ENCODE data around the gene SPTLC2.
"Not testable (repeated sequence)": the region's sequence is repeated elsewhere in the genome, so short reads cannot be mapped to it uniquely, and the experiment has no call there.

SPTLC2 gene

DNA sequence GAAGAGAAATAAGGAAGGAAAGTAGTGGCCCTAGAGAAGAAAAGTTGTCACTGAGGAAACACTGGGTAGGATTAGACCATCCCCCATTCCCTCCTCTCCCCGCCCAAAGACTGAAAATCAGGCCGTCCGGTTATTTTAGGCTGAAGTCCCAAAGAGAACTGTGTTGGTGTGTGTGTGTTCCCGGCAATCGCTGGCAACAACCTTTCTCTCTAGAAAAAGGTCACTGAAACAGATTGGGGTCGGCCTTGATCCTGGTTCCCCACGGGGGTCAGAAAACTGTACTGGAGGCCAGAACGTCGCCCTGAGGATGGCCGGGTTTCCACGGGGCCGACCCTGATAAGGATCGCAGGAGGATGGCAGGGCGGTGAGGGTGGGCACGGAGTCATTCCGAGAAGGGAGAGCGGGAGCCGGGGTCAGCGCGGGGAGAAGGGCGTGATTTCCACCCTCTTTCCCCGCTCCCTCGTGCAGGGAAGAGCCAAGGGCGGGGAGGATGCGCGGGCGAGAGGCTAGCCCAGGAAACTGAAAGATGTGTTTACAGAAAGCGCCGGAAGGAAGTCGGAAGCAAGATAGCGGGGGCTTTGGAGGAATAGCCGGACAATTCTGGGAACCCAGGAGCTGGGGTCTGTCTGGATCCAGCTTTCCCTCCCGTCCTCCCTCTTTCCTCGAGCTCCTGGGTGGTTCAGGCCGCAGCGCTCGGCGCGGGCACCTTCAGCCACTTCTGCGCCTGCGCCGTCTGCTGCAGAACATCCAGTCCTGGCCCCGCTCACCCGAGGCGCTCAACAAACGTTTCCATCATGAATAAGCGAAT, 25.3 kb upstream of the SPTLC2 start:
- TF ChIP-seq POLR2A (IDR thresholded peaks at IDR 0.05; ENCODE audit: low read depth, low read length): no peak
- FAIRE-seq (no peak), DNase-seq (ENCODE audit: insufficient read length, low spot score) (no peak)

DNA sequence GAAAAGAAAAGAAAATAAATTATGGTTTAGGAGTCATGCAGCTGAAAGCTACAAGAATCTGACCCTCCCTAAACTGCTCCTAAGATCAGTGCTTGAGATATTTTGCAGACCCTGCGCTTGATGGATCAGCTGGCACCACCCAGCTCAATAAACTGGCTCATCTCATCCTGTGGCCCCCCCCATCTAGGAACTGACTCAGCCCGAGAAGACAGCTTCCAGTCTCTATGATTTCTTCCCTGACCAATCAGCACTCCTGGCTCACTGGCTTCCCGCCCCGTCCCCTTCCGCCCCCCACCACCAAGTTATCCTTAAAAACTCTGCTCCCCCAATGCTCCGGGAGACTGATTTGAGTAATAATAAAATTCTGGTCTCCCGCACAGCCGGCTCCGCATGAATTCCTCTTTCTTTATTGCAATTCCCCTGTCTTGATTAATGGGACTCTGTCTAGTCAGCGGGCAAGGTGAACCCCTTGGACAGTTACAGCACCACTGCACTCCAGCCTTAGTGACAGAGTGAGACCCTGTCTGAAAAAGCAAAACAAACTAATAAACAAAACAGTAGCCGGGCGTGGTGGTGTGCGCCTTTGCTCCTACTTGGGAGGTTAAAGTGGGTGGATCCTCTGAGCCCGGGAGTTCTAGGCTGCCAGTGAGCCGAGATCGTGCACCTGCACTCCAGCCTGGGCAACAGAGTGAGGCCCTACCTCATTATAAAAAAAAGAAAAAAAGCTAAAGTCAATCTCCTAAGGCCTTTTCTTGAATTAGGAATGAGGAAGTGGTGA, 24.5 kb upstream of the SPTLC2 start:
- DNase-seq (ENCODE audit: insufficient read length, low spot score): no peak
- no peak for TF ChIP-seq POLR2A (IDR thresholded peaks at IDR 0.05; ENCODE audit: low read depth, low read length)
- FAIRE-seq: no peak

DNA sequence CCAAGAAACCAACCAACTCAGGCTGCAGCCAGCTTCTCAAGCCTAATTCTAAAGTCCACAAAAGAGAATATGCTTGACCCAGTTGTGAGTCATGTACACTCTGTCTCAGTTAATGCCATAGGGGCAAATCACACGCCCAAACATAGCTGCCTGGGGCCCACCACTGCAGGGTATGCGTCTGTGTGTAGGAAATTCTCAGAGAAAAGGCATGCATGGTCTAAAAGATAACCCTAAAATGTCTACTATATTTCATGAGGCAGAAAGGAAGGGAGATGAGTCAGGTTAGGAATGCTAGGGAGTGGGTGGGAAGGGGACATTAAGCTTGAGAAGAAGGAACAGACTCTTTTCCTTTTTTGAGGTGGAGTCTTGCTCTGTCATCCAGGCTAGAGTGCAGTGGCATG, 22.3 kb upstream of the SPTLC2 start:
- FAIRE-seq (no peak), DNase-seq (ENCODE audit: insufficient read length, low spot score) (no peak)

DNA sequence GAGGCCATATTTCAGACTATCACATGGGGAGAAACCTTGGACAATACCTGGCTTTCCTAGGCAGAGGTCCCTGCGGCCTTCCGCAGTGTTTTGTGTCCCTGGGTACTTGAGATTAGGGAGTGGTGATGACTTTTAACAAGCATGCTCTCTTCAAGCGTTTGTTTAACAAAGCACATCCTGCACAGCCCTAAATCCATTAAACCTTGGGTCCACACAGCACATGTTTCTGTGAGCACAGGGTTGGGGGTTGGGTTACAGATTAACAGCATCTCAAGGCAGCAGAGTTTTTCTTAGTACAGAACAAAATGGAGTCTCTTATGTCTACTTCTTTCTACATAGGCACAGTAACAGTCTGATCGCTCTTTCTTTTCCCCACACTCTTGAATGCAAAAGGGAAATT, 19.4 kb upstream of the SPTLC2 start:
- DNase-seq (ENCODE audit: insufficient read length, low spot score); FAIRE-seq: not testable (repeated sequence)

More for the DNA sequence above, 22.3 kb upstream of the SPTLC2 start:
- TF ChIP-seq POLR2A (IDR thresholded peaks at IDR 0.05; ENCODE audit: low read depth, low read length): no peak

DNA sequence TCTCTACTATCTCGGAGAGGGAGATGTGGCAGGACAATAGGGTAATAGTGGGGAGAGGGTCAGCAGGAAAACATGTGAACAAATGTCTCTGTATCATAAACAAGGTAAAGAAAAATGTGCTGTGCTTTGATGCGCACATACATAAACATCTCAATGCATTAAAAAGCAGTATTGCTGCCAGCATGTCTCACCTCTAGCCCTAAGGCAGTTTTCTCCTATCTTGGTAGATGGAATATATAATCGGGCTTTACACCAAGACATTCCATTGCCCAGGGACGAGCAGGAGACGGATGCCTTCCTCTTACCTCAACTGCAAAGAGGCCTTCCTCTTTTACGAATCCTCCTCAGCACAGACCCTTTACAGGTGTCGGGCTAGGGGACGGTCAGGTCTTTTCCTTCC, 19.0 kb upstream of the SPTLC2 start:
- DNase-seq (ENCODE audit: insufficient read length, low spot score); FAIRE-seq: not testable (repeated sequence)

DNA sequence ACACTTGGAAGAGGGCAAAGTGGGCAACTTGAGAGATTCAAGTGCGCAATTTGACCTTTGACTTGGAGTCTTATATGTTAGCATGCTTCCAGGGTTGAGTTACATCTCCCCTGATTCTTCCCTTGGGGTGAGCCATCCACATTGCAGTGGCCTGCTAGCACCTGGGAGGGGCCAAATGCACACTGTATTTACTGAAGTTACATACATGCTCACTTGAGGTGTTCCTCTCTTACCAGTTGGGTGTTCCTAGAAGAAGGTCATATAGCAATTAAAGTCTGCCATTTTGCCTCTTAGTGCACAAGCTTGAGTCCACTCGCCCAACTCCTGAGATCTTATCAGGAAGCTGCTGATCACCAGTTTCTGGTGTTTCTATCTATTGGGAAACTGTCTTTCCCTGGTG, 13.7 kb upstream of the SPTLC2 start:
- no peak for TF ChIP-seq POLR2A (IDR thresholded peaks at IDR 0.05; ENCODE audit: low read depth, low read length)
- DNase-seq (ENCODE audit: insufficient read length, low spot score): no peak
- FAIRE-seq: no peak

DNA sequence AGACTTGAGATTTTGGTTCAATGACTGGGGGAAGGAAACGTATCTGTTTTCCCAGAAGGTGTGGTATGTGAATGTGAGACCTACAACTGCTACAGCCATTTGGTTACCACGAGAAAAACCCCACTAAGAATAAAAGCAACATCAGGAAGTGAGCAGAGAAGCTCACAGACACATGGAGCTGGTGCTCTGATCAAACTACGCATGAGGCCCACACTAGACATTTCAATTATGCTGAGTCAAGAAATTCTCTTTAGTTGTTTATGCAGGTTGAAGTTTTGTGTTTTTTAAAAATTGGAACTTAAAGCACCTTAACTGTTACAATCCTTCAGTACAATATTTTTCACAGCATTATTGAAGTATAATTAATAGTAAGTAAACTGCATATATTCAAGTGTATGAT, 8.9 kb upstream of the SPTLC2 start:
- TF ChIP-seq POLR2A (IDR thresholded peaks at IDR 0.05; ENCODE audit: low read depth, low read length): no peak
- DNase-seq (ENCODE audit: insufficient read length, low spot score) (no peak), FAIRE-seq (no peak)

DNA sequence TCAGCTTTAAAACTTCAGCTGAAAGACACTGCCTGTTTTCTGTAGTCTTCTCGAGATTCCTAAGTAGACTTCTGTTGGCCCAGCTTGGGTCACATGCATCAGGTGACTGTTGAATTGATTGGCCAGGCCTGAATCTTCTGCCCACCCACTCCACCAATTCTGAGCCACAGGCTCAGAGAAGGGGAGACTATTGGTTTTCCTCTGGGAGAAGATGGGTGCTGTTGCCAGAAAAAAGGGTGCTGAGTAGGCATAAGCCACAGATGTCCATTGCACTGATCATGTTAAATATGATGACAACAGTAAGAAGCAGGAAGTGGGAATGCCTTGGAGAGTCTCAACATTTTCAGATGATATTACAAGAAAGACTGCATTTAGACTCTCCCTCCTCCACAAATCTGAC, 6.8 kb upstream of the SPTLC2 start:
- no peak for FAIRE-seq
- TF ChIP-seq POLR2A (IDR thresholded peaks at IDR 0.05; ENCODE audit: low read depth, low read length): no peak

DNA sequence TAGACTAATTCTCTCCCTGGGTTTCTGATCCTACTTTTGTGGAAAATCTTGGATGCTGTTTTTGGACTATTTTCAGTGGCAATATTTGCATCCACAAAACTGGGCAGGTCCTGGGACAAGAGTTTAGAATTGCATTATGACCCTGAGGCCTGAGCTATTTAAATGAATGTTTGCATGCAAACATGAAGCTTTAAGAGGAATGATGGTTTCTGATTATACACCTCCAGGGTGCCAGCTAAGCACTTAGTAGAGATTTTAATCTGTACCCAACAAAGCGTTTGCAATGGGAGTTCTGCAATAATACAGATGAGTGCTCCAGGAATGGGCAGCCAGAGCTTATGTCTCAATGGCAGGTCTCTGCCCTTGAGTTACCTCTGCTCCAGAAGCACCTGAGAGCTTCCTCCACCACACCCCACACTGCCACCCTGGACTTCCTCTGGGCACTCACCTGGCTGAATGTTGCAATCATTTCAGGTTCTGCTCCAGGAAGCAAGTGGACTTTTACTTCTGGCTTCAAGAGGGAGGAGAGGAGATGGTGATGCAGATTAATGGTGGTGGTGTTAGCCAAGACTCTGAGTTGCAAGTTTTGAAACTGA, 6.0 kb upstream of the SPTLC2 start:
- no peak for TF ChIP-seq POLR2A (IDR thresholded peaks at IDR 0.05; ENCODE audit: low read depth, low read length)
- DNase-seq (ENCODE audit: insufficient read length, low spot score): no peak
- no peak for FAIRE-seq

More for the DNA sequence above, 6.8 kb upstream of the SPTLC2 start:
- DNase-seq (ENCODE audit: insufficient read length, low spot score): no peak

DNA sequence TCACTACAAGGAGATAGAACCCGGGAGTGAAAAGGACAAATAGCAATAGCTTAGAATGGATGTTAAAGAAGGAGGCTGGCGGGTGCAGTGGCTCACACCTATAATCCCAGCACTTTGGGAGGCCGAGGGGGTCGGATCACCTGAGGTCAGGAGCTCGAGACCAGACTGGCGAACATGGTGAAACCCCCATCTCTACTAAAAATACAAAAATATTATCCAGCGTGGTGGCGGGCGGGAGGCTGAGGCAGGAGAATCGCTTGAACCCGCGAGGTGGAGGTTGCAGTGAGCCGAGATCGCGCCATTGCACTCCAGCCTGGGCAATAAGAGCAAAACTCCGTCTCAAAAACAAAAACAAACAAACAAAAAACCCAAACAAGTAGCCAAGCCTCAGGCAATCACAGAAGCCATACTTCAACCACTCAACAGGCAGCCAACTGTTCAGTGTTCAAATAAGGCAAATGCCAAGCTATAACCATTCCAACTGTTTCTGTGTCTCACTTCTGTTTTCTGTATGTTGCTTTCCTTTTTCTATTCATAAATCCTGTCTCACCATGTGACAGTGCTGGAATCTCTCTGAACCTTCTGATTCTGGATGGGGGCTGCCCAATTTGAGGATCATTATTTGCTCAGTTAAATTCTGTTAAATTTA, 3.9 kb upstream of the SPTLC2 start:
- FAIRE-seq (no peak), DNase-seq (ENCODE audit: insufficient read length, low spot score) (no peak)
- TF ChIP-seq POLR2A (IDR thresholded peaks at IDR 0.05; ENCODE audit: low read depth, low read length): no peak

DNA sequence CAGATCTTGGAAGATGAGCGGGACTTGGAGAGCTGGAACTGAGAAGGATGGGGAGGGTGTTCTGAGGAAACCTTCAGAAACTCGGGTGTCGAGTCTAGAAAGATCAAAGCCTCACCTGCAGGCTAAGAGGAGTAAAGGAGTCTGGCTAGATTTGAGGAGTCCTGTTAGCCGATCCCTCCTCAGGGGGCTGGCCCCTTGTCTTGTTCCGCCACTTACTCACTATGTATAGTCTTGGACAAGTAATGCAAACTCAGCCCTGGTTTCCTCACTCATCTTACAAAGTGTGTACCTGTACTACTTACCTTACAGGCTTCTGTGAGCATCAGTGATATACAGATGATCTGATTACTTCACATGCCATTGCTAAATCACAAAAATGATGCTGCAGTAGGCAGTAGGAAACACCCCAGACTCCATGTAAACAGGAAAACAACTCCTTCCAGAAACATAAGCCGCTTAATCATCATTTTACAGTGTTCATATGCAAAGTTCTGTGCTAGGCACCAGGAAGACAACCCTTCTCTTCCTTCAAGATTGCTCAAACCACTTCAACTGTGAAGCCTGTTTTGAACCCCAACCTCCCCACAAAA, 2.0 kb upstream of the SPTLC2 start:
- FAIRE-seq: no peak
- no peak for TF ChIP-seq POLR2A (IDR thresholded peaks at IDR 0.05; ENCODE audit: low read depth, low read length)
- DNase-seq (ENCODE audit: insufficient read length, low spot score): no peak

DNA sequence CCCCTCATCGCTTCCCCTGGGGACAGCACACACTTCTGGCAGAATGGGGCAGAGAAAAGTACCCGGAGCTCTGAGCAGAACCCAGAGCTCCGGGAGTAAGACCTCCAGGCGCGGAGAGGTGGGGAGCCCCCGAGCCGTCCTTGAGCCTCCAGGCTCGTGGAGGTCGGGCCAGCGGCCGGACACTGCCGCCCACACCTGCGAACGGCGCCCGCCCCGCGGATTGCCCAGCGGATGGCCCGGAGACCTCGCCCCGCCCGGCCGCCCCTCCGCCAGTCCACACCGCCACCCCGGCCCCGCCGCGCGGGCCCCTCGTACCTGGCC, 344 bp downstream of the SPTLC2 start:
- FAIRE-seq: no peak
- DNase-seq (ENCODE audit: insufficient read length, low spot score): no peak
- TF ChIP-seq POLR2A (IDR thresholded peaks at IDR 0.05; ENCODE audit: low read depth, low read length): no peak

DNA sequence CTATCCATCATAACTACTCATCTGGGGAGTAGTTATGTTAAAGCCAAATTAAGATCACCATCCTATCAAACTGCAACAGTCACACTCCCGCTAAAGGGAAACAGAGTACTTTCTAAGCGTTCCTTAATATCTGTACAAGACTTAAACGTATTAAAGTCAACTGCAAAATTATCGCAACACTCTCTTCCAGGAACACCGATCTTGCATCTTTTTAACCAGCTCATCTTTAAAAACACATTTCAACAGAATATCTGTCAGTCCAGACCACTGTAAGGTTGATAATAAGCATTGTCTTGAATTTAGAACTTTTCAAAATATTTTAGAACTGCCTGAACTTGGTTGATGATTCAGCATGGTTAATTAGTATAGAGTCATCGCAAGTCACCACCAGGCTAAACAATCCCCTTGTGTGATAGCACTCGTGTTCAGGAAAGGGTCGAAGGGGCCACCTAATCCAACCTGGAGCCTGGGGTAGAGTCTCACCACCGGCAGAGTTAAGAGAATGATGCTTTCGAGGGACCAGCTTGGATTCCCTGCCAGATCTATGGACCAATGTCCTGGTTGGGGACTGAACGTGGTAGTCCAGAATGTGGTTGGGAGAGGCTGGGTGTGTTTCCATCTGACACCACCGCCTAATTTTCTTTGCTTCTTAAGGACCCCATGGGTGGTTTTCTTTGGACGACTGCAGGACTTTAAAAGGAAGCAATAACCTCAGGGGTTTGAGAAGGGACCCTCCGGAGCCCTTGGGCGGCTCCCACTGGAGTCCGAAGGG, 890 bp downstream of the SPTLC2 start:
- no peak for TF ChIP-seq POLR2A (IDR thresholded peaks at IDR 0.05; ENCODE audit: low read depth, low read length)
- FAIRE-seq (peak; percentile 45), DNase-seq (ENCODE audit: insufficient read length, low spot score) (no peak)
